Brain microvascular endothelial cell (primary cell): ENCODE results near the gene UAP1.
A peak's percentile ranks its signal among the peaks of the same experiment; 100 is the strongest.

ENCODE experiments used
- DNase-seq: peaks from one replicate; pipeline ENCODE4 v3.0.0-alpha.2; 2020
- H3K27ac ChIP-seq: fragments of 250-450 bp; sonication (Bioruptor Pico); 2 replicates; pipeline ENCODE4 v1.5.1; 2020; ENCODE audit warnings: mild to moderate bottlenecking, moderate library complexity
- H3K27me3 ChIP-seq: fragments of 250-450 bp; sonication (Bioruptor Pico); replicated peaks from 2 replicates; pipeline ENCODE4 v1.5.1; 2020; ENCODE audit warnings: mild to moderate bottlenecking
- H3K36me3 ChIP-seq: fragments of 250-450 bp; sonication (Bioruptor Pico); replicated peaks from 2 replicates; pipeline ENCODE4 v1.5.1; 2020; ENCODE audit warnings: mild to moderate bottlenecking
- H3K4me3 ChIP-seq: 2 replicates; pipeline ENCODE4 v1.5.1; 2011; ENCODE audit warnings: low read depth, mild to moderate bottlenecking, control low read depth, low read length, moderate library complexity
- in situ Hi-C: cut with HindIII; loops from 2 replicates; pipeline ENCODE4 v1.10.0; 2017; ENCODE audit warnings: low sequenced_read_pairs, low pct_ligation_motif_present
- TF ChIP-seq, protein P1 (sequence below): IDR thresholded peaks from 2 replicates; pipeline ENCODE4 v1.5.1; 2011; ENCODE audit warnings: low read depth, mild to moderate bottlenecking, moderate library complexity, low read length, control low read depth, inconsistent platforms; ENCODE audit errors: missing control alignments

The UAP1 gene

DNA sequence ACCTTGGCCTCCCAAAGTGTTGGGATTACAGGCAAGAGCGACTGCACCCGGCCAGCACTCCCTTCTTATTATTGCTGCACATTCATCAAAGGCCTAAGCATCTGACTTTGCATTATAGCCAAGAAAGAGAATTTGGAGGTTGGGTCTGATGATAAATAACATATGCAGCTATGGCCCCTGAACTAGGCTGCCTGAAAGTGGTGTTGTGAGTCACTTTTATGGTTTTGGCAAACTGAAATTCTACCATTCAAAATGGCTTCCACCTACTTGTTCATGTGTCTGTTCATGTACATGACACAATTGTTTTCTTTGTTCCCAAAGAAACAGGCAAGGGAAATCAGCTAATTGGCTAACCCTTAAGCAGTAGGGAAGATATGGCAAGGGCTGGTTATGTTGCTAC lies 25.0 kb upstream of the UAP1 start:
- DNase-seq: no peak
- Histone ChIP-seq H3K27me3 (no peaks in the 10 kb centered on the region), H3K4me3 (no peak overlapping the region), H3K27ac (peak overlapping the region; percentile 8), H3K36me3 (no peaks in the 10 kb centered on the region)
- TF ChIP-seq, protein P1, sequence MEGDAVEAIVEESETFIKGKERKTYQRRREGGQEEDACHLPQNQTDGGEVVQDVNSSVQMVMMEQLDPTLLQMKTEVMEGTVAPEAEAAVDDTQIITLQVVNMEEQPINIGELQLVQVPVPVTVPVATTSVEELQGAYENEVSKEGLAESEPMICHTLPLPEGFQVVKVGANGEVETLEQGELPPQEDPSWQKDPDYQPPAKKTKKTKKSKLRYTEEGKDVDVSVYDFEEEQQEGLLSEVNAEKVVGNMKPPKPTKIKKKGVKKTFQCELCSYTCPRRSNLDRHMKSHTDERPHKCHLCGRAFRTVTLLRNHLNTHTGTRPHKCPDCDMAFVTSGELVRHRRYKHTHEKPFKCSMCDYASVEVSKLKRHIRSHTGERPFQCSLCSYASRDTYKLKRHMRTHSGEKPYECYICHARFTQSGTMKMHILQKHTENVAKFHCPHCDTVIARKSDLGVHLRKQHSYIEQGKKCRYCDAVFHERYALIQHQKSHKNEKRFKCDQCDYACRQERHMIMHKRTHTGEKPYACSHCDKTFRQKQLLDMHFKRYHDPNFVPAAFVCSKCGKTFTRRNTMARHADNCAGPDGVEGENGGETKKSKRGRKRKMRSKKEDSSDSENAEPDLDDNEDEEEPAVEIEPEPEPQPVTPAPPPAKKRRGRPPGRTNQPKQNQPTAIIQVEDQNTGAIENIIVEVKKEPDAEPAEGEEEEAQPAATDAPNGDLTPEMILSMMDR: no peak
- in situ Hi-C loops: no loop called here

DNA sequence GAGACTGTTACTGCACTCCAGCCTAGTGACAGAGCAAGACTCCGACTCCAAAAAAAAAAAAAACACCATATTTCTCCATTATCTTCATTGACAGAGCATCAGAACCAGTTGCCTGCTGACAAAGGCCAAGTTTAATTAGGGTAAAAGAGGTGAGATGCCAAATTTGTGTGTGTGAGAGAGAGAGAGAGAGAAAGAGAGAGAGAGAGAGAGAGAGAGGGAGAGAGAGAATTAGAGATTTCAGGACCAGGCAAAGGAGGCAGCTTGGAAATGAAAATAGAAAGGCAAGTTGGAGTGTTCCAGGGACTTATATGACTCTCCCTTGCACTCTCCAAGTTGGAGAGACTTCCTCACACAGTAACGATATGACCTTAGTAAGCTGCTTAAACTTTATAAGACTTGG lies 24.3 kb upstream of the UAP1 start:
- Histone ChIP-seq H3K27me3 (no peaks in the 10 kb centered on the region), H3K36me3 (no peaks in the 10 kb centered on the region), H3K27ac (no peak overlapping the region), H3K4me3 (no peak overlapping the region)
- in situ Hi-C loops: no loop called here
- no peak for DNase-seq
- TF ChIP-seq, protein P1: no peak

DNA sequence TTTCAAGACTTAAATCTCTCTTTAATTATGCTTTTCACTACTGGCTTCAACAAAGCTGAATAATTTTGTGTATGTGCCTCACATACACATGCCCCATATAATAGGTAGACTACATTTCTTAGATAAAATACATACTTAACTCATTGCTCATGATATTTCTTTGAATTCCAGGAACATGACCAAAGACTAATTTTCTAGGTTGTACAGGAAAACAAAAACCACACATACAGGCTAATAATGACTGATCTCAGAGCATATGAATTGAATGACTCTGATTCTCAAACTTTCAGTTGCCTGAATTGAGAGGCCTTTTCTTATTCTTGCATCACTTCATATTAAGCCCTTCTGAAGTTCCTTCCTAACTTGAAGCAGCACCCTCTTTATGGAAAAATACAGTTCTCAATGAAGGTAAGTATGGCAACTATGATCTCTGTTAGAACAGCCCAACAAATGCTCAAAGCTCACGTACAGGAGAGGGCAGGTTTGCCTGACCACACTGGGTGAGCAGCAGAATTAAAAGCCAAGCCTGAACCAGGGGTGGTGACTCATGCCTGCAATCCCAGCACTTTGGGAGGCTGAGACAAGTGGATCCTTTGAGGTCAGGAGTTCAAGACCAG lies 22.6 kb upstream of the UAP1 start:
- in situ Hi-C loops: no loop called here
- TF ChIP-seq, protein P1: no peak
- peak; percentile 83 for DNase-seq
- peak overlapping the region; percentile 90 for H3K27ac ChIP-seq
- H3K36me3 ChIP-seq: no peaks in the 10 kb centered on the region
- H3K4me3 ChIP-seq: no peak overlapping the region
- no peaks in the 10 kb centered on the region for H3K27me3 ChIP-seq

DNA sequence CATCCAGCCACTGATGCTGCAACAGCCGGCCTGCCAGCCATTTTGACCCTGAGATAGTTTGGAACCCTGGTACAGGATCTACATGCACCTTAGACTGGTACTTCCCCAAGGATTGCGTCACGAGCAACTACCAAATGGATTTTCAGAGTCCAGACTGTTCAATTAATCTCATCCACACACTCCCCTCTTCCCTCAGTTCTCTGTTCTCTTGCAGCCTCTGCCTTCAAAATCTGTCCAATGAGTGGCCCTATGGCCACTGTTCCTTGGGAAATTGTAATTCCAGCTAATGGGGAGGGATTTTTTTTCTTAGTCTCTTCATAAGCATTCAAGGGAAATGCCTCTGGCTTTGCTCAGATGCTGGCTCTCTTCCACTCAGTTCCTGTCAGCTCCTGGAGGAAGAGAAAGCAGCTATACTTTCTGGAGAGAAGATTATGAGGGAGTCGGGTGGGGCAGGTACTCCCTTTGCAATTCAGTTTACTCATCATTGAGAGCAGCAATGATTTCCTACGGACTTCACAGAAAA lies 19.8 kb upstream of the UAP1 start:
- in situ Hi-C loops: no loop called here
- H3K4me3 ChIP-seq: no peak overlapping the region
- H3K36me3 ChIP-seq: no peaks in the 10 kb centered on the region
- H3K27me3 ChIP-seq: no peaks in the 10 kb centered on the region
- peak overlapping the region; percentile 69 for H3K27ac ChIP-seq
- peak; percentile 93 for DNase-seq
- TF ChIP-seq, protein P1: no peak

DNA sequence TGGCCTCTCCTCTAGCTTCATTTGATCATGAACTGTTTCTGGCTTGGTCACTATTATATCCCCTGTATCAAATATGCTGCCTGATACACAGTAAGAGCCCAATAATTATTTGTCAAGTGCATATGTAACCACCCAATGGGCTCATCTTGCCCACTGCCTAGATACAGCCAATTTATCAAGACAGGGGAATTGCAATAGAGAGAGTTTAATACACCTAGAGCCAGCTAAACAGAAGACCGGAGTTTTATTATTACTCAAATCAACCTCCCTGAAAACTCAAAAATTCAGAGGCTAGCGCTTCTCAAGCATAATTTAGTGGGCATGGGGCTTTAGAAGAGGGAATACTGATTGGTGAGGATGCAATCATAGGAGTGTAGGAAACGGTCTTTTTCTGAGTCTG lies 18.3 kb upstream of the UAP1 start:
- Histone ChIP-seq H3K4me3 (no peak overlapping the region), H3K27ac (no peak overlapping the region), H3K36me3 (no peaks in the 10 kb centered on the region), H3K27me3 (no peaks in the 10 kb centered on the region)
- in situ Hi-C loops: no loop called here
- DNase-seq: no peak
- TF ChIP-seq, protein P1: no peak

DNA sequence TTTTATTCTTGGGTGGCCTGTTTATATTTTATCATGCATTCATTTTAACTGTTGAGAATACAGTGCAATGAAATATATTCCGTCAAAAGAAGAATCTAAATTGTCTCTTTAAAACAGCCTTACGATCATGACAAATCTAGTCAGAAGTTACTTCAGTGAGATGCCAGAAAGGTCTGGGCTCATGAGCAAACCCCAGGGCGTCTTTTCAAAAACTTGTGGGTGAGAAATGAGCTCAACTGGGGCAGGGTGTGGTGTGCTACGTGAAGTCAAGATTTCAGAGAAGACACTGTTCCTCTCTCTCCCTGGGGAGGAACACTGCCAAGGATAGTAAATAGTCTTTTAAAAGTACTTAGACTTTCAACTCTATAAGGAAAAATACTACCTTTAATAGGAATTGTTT lies 13.4 kb upstream of the UAP1 start:
- H3K4me3 ChIP-seq: no peak overlapping the region
- H3K36me3 ChIP-seq: no peaks in the 10 kb centered on the region
- no peak overlapping the region for H3K27ac ChIP-seq
- no peak for DNase-seq
- H3K27me3 ChIP-seq: no peaks in the 10 kb centered on the region
- in situ Hi-C loops: no loop called here
- TF ChIP-seq, protein P1: no peak
